DND-41 (cell line): ENCODE results near the gene CAPN14.

Source experiments
- CTCF ChIP-seq: IDR thresholded peaks from 2 replicates; pipeline ENCODE4 v1.5.1; 2012; ENCODE audit warnings: borderline replicate concordance, low read length, moderate library complexity, mild to moderate bottlenecking; ENCODE audit not compliant: poor library complexity, severe bottlenecking; ENCODE audit errors: extremely low read depth
- EZH2 ChIP-seq: IDR thresholded peaks from 3 replicates; pipeline ENCODE4 v1.6.1; 2012; ENCODE audit warnings: borderline replicate concordance, low read depth, mild to moderate bottlenecking, moderate library complexity, low read length, inconsistent platforms; ENCODE audit not compliant: severe bottlenecking

GRCh38 chr2:31239593-31240177 is 22.4 kb upstream of the CAPN14 start:
- no peak for TF ChIP-seq EZH2
- no peak for TF ChIP-seq CTCF
